GM18508 (cell line): ENCODE measurements around the gene AICDA.
"Not testable (repeated sequence)": the region's sequence is repeated elsewhere in the genome, so short reads cannot be mapped to it uniquely, and the experiment has no call there.

Experiments
- ATAC-seq: cut with Tn5 transposase; IDR thresholded peaks from one replicate; pipeline ENCODE4 v1.9.1; 2021; ENCODE audit warnings: moderate number of reproducible peaks; ENCODE audit not compliant: insufficient read depth, unreplicated experiment

Gene AICDA

GRCh38 chr12:8612629-8613028 lies at the start of gene AICDA:
Gene AICDA, minus strand, starts transcription at chr12:8612859. Its CDS starts 92 bp downstream, at chr12:8612767.
- ATAC-seq: no peak

- ATAC-seq: no peak
These were observed 49.1 kb upstream of the AICDA start for GRCh38 chr12:8661751-8662150.

GRCh38 chr12:8661016-8661415 lies 48.4 kb upstream of the AICDA start:
- no peak for ATAC-seq

- ATAC-seq: no peak
These were observed 45.7 kb upstream of the AICDA start for GRCh38 chr12:8658346-8658745.

GRCh38 chr12:8655421-8655820 lies 42.8 kb upstream of the AICDA start:
- ATAC-seq: no peak

GRCh38 chr12:8648576-8649205 lies 36.0 kb upstream of the AICDA start:
- ATAC-seq: peak; percentile 52

GRCh38 chr12:8647968-8648367 lies 35.3 kb upstream of the AICDA start:
- ATAC-seq: no peak

GRCh38 chr12:8644345-8645248 lies 31.9 kb upstream of the AICDA start:
- ATAC-seq: no peak

- ATAC-seq: no peak
These were observed 30.1 kb upstream of the AICDA start for GRCh38 chr12:8642775-8643174.

GRCh38 chr12:8639936-8640335 lies 27.3 kb upstream of the AICDA start:
- no peak for ATAC-seq

- no peak for ATAC-seq
These were observed 26.3 kb upstream of the AICDA start for GRCh38 chr12:8638951-8639350.

GRCh38 chr12:8637666-8638065 lies 25.0 kb upstream of the AICDA start:
- ATAC-seq: no peak

- ATAC-seq: no peak
These were observed 24.6 kb upstream of the AICDA start for GRCh38 chr12:8637244-8637643.

GRCh38 chr12:8636581-8636980 lies 23.9 kb upstream of the AICDA start:
- no peak for ATAC-seq

GRCh38 chr12:8636007-8636346 lies 23.3 kb upstream of the AICDA start:
- ATAC-seq: not testable (repeated sequence)

GRCh38 chr12:8635342-8636006 lies 22.8 kb upstream of the AICDA start:
- not testable (repeated sequence) for ATAC-seq

- no peak for ATAC-seq
These were observed 17.5 kb upstream of the AICDA start for GRCh38 chr12:8630131-8630530.

GRCh38 chr12:8629486-8630033 lies 16.9 kb upstream of the AICDA start:
- ATAC-seq: peak; percentile 78

GRCh38 chr12:8628731-8629130 lies 16.1 kb upstream of the AICDA start:
- ATAC-seq: no peak

- not testable (repeated sequence) for ATAC-seq
These were observed 12.1 kb upstream of the AICDA start for GRCh38 chr12:8624750-8625149.

- no peak for ATAC-seq
These were observed 10.0 kb upstream of the AICDA start for GRCh38 chr12:8622646-8623045.
